HG02759 (cell line): Measurements from ENCODE around the gene SIAH3.

Source experiments
- ATAC-seq: cut with Tn5 transposase; IDR thresholded peaks from one replicate; pipeline ENCODE4 v1.9.1; 2021; ENCODE audit warnings: mild to moderate bottlenecking, moderate library complexity; ENCODE audit not compliant: unreplicated experiment

Gene SIAH3

GRCh38 chr13:45748941-45749759 lies 102.4 kb downstream of the SIAH3 start:
- ATAC-seq: no peak

GRCh38 chr13:45747071-45747470 lies 104.5 kb downstream of the SIAH3 start:
- no peak for ATAC-seq

GRCh38 chr13:45744979-45745378 lies 106.6 kb downstream of the SIAH3 start:
- ATAC-seq: no peak

GRCh38 chr13:45742985-45743384 lies 108.6 kb downstream of the SIAH3 start:
- ATAC-seq: no peak

- no peak for ATAC-seq
Measured at GRCh38 chr13:45737571-45738017, 114.0 kb downstream of the SIAH3 start.

GRCh38 chr13:45733361-45733760 lies 118.2 kb downstream of the SIAH3 start:
- ATAC-seq: no peak

GRCh38 chr13:45732916-45733315 lies 118.6 kb downstream of the SIAH3 start:
- ATAC-seq: no peak

- no peak for ATAC-seq
Measured at GRCh38 chr13:45731455-45731854, 120.1 kb downstream of the SIAH3 start.

GRCh38 chr13:45728759-45729158 lies 122.8 kb downstream of the SIAH3 start:
- peak; percentile 62 for ATAC-seq
